OCI-LY1 (cell line): ENCODE measurements around the gene NR6A1.

Source experiments
- H2AFZ ChIP-seq: fragments of 200-600 bp; sonication (generic), shearing (Covaris generic); 2 replicates; pipeline ENCODE4 v1.6.0; 2014; ENCODE audit warnings: antibody characterized with exemption, mild to moderate bottlenecking, low read length
- H3F3A ChIP-seq: fragments of 200-600 bp; sonication (generic), shearing (Covaris generic); 2 replicates; pipeline ENCODE4 v1.6.0; 2014; ENCODE audit warnings: mild to moderate bottlenecking, antibody characterized with exemption, low read length, moderate library complexity; ENCODE audit not compliant: insufficient read depth
- H3K27ac ChIP-seq: fragments of 200-600 bp; sonication (generic); 2 replicates; pipeline ENCODE4 v1.5.1; 2014; ENCODE audit warnings: low read length, mixed run types, mild to moderate bottlenecking, low read depth; ENCODE audit not compliant: poor library complexity, severe bottlenecking
- H3K27me3 ChIP-seq: fragments of 200-600 bp; sonication (generic); 2 replicates; pipeline ENCODE4 v1.6.0; 2014; ENCODE audit warnings: antibody characterized with exemption, mild to moderate bottlenecking, low read length, moderate library complexity; ENCODE audit not compliant: insufficient read depth
- H3K36me3 ChIP-seq: fragments of 200-600 bp; sonication (generic); 2 replicates; pipeline ENCODE4 v1.6.1; 2014; ENCODE audit warnings: mild to moderate bottlenecking, antibody characterized with exemption, low read length, moderate library complexity, mixed read lengths; ENCODE audit not compliant: insufficient read depth
- H3K4me1 ChIP-seq: fragments of 200-600 bp; sonication (generic); 2 replicates; pipeline ENCODE4 v1.5.1; 2014; ENCODE audit warnings: mild to moderate bottlenecking, low read length, moderate library complexity; ENCODE audit not compliant: insufficient read depth, severe bottlenecking
- H3K4me2 ChIP-seq: fragments of 200-600 bp; sonication (generic), shearing (Covaris generic); 2 replicates; pipeline ENCODE4 v1.6.1; 2014; ENCODE audit warnings: low read length
- H3K4me3 ChIP-seq: fragments of 200-600 bp; sonication (generic); 2 replicates; pipeline ENCODE4 v1.5.1; 2014; ENCODE audit warnings: low read length, low read depth, mild to moderate bottlenecking, mixed read lengths; ENCODE audit not compliant: poor library complexity, severe bottlenecking
- H3K79me2 ChIP-seq: fragments of 200-600 bp; shearing (Covaris generic); 2 replicates; pipeline ENCODE4 v1.6.1; 2016; ENCODE audit warnings: mixed run types, low read length, mixed read lengths; ENCODE audit not compliant: insufficient read depth
- H3K9ac ChIP-seq: fragments of 200-600 bp; sonication (generic), shearing (Covaris generic); 2 replicates; pipeline ENCODE4 v1.6.1; 2014; ENCODE audit warnings: mild to moderate bottlenecking, low read length, mixed read lengths
- H3K9me2 ChIP-seq: fragments of 200-600 bp; sonication (generic), shearing (Covaris generic); 2 replicates; pipeline ENCODE4 v1.6.1; 2014; ENCODE audit warnings: low read depth, mild to moderate bottlenecking, low read length, mixed read lengths
- H3K9me3 ChIP-seq: fragments of 200-600 bp; shearing (Covaris generic); 2 replicates; pipeline ENCODE4 v1.6.1; 2014; ENCODE audit warnings: low read length, mixed read lengths
- H4K20me1 ChIP-seq: fragments of 200-600 bp; sonication (generic), shearing (Covaris generic); 2 replicates; pipeline ENCODE4 v1.6.0; 2016; ENCODE audit warnings: mild to moderate bottlenecking, low read length; ENCODE audit not compliant: insufficient read depth
- CTCF ChIP-seq: fragments of 200-600 bp; sonication (generic), shearing (Covaris generic); IDR thresholded peaks from 2 replicates; pipeline ENCODE4 v1.5.1; 2017; ENCODE audit warnings: mild to moderate bottlenecking, antibody characterized with exemption, low read length, moderate library complexity, mixed read lengths
- EZH2 ChIP-seq: fragments of 200-600 bp; sonication (generic), shearing (Covaris generic); IDR thresholded peaks from 2 replicates; pipeline ENCODE4 v1.8.0; 2017; ENCODE audit warnings: borderline replicate concordance, mixed run types, mild to moderate bottlenecking, antibody characterized with exemption, low read length, moderate library complexity, mixed read lengths

Gene NR6A1

DNA sequence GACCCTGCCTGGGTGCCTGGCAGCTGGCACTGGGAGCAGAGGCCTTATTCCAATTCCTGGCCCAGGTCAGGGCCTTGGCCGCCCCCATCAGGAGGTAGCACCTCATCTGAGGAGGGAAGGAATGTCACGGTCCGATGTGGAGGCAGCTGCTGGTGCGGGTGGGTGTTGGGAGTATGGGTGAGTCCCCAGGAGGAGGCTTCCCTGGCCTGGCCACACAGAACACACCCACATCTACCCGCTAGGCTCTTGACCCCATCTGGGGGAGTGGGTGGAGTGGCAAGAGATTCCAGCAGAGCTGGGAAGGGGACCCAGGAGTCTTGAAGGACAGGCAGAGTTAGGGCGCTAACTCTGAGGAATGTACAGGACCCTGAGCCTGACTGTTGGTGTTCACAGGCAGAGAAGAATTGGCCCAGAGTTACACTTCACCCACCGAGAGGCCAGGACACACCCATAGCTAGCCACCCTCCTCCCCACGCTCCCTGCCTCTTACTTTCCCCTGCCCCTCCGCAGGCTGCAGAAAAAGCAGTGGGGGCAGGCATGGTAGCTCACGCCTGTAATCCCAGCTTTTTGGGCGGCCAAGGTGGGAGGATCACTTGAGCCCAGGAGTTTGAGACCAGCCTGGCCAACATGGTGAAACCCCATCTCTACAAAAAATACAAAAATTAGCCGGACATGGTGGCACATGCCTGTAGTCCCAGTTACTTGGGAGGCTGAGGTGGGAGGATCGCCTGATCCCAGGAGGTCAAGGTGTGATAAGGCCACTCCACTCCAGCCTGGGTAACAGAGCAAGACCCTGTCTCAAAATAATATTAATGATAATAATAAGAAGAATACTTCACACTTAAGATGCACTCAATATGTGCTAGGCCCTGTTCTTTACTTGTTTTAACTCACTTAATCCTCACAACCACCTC lies 11.8 kb upstream of the NR6A1 start:
- H3F3A ChIP-seq: no peaks in the 10 kb centered on the region
- no peak overlapping the region for H3K4me2 ChIP-seq
- TF ChIP-seq CTCF: no peak
- no peak overlapping the region for H3K9ac ChIP-seq
- H3K4me1 ChIP-seq: peaks cover 11% of the 10 kb centered on the region
- no peaks in the 10 kb centered on the region for H3K36me3 ChIP-seq
- no peak overlapping the region for H3K4me3 ChIP-seq
- H3K79me2 ChIP-seq: no peaks in the 10 kb centered on the region
- H3K9me3 ChIP-seq: no peaks in the 10 kb centered on the region
- no peak overlapping the region for H3K27ac ChIP-seq
- no peak overlapping the region for H2AFZ ChIP-seq
- no peaks in the 10 kb centered on the region for H3K9me2 ChIP-seq
- no peaks in the 10 kb centered on the region for H3K27me3 ChIP-seq
- H4K20me1 ChIP-seq: no peaks in the 10 kb centered on the region

DNA sequence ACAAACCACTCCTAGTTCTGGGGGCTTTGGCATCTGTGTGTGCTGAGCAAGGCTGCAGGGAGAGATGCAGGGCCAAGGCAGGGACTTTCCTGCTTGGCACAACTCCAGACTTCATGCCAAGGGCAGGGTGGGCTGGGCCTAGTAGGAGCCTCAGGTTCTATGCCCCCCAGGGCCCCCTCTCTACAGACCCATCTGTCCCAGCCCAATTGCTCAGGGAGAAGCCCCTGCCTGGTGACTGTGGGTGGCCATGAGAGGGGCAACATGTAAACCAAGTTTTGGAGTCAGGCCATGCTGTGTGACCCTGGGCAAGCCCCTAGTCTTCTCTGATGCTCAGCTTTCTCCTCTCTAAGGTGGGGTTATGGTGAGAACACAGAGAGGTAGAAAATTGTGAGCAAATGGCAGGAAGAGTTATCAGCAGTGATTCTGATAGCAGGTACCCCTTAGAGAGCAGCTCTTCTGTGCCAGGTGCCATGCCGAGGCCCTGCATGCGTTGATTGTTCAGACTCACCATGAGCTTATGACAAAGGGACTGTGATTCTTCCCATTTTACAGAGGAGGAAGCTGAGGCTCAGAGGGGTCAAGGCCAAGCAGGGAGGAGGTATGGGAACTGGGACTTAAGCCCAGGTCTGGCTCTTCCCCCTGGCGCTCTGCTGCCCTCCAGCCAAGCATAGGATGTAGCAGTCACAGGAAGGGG lies 11.0 kb upstream of the NR6A1 start:
- Histone ChIP-seq H3K9me2 (no peaks in the 10 kb centered on the region), H3K36me3 (no peaks in the 10 kb centered on the region), H3F3A (no peaks in the 10 kb centered on the region), H3K9ac (no peak overlapping the region), H3K27me3 (no peaks in the 10 kb centered on the region), H3K9me3 (no peaks in the 10 kb centered on the region), H3K27ac (no peak overlapping the region), H3K4me1 (peaks cover 11% of the 10 kb centered on the region), H2AFZ (no peak overlapping the region), H3K4me3 (no peak overlapping the region), H3K79me2 (no peaks in the 10 kb centered on the region), H4K20me1 (no peaks in the 10 kb centered on the region), H3K4me2 (no peak overlapping the region)
- TF ChIP-seq CTCF: no peak
- no peak for TF ChIP-seq EZH2

DNA sequence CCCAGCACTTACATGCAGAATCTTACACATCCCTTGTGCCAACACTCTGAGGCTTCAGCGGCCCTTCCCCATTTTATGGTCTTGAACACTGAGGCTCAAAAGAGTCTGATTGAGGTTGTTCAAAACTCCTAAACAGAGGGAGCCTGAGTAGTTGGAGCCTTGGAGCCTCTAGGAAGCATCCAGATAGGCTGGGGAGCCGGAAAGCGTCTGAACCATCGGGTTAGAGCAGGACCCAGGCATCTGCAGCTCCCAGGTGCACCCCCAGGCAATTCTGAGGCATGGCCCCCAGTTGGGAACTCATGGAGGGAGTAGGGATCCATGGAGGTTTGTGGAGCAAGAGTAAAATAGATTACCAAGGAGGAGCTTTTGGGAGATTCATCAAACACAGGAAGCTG lies 9.6 kb upstream of the NR6A1 start:
- Histone ChIP-seq H3K9me2 (no peaks in the 10 kb centered on the region), H3K27me3 (no peaks in the 10 kb centered on the region), H2AFZ (no peak overlapping the region), H3K27ac (no peak overlapping the region), H3K4me3 (no peak overlapping the region), H3K79me2 (no peaks in the 10 kb centered on the region), H3K9me3 (no peaks in the 10 kb centered on the region), H3K4me2 (no peak overlapping the region), H4K20me1 (no peaks in the 10 kb centered on the region), H3K4me1 (peaks cover 13% of the 10 kb centered on the region), H3K9ac (no peak overlapping the region), H3F3A (no peaks in the 10 kb centered on the region), H3K36me3 (no peaks in the 10 kb centered on the region)
- TF ChIP-seq CTCF (no peak), EZH2 (no peak)
